ENCODE results near the gene VBP1.

DNA sequence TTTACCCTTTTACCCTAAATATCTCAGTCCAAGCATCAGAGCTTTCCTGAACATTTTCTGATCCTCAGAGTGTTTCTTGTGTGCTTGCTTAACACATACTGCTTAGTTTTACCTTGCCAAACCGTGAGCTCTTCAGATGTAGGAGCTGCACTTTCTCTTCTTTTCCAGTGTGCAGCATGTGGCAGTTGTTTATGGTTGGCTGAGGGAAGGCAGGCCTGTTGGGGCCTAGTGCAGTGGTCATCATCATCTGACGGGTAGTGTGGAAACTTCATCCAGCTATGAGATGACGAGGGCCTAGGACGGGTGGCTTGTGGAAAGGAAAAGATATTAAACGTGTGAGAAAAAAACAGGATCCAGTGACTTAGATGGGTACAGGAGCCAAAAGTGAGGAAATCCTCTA is 21.5 kb downstream of the VBP1 start:
- TF ChIP-seq GABPB1 (CRISPR knock-in tag; IDR thresholded peaks at IDR 0.05) (no peak), NR3C1 (CRISPR knock-in tag; conservative IDR thresholded peaks at IDR 0.05; ENCODE audit: low read depth) (no peak)

Measured in WTC11 (cell line).